Measurements from ENCODE around the gene MEIS2. TPM values are rescaled to one million over a fixed set of nuclear protein-coding genes. Genes with fewer than 3 reads are reported as not detected.

MEIS2 gene
- total RNA-seq, result 44.9 TPM
- long read RNA-seq, full-length matches to known transcripts, result 3 of 19 reads
- long read RNA-seq, partial matches to known transcripts, result 7 of 19 reads
- long read RNA-seq, other reads (novel, unspliced or antisense), result 9 of 19 reads

DNA sequence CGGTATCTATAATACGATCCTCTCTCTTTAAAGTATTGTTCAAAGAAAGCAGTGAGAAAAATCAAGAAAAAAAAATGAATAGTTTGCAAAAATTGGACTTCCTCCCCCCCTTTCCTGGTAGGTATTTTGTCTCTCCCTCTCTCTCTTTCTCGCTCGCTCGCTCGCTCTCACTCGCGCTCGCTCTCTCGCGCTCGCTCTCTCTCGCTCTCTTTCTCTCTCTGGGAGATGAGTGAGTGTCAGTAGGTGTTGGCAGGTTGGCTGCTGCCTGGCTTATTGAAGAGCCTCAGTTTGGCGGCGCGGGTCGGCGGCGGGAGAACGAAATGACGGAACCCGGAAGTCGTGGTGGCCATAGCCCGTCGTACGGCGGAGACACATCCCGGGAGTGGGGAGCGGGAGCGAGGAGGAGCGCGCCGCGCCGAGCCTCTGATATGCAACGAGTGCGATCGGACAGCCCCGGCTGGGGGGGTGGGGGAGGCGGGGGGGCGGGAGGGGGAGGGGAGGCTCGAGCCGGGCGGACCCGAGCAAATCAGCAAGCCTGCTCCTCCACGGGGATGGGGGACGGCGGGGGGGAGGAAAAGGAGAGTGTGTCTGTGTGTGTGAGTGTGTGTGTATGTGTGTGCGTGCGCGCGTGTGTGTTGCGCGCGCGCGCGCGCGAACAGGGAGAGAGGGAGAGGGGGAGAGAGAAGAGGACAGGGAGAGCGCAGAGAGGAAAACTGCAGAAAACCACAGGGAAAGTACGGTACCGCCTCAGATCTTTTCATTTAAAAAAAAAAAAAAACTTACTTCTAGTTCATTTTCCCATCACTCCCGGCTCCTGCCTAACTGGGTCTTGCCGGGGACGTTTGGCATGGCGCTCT is at the start of gene MEIS2:
TSS of gene MEIS2 (minus strand) at position 441 of the 857 bp plus-strand sequence. CDS start 1,083 bp downstream, outside the sequence.
- intact Hi-C loops (cut with micrococcal nuclease), result no loop called here
- DNase-seq (peak; percentile 97), ATAC-seq (peak; percentile 73)

DNA sequence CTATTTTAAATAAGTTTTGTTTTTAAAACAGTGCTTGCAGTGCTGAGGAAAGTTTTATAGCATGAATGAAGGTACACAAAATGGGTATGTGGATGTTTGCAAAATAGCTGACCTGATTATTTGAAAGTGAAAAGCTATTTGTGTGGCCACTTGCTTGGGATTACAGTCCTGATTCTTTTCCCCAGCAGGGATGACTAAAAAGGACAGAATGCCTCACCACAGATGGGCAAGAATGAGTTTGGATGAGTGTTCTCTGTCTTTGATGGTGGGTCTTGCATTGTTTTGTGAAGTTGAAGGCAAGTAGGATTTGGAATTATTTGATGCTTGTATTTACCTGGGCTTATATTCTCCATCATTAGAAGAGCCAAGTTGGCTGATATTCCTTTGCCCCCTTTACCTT is 48.8 kb upstream of the MEIS2 start:
- DNase-seq, result no peak
- ATAC-seq, result no peak
- intact Hi-C loops (cut with micrococcal nuclease), result no loop called here

DNA sequence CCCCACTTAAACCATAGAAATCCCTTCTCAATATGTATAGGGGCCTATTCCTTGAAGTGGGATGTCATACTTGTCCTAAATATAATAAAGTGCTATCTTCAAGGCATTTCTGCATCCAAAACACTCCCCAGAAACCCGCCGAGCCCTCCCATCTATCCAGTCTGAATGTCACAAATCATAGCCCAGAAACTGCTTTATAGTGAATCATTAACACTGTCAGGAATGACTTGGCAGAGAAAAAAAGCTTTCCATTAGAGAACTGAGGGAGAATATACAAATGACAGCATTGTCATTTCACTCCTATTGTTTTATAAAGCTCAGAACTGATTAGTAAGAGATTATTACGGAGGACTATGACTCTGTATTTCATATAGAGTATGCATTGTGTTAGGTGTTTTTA is 48.4 kb upstream of the MEIS2 start:
- intact Hi-C loops (cut with micrococcal nuclease), result no loop called here
- ATAC-seq (no peak), DNase-seq (no peak)

DNA sequence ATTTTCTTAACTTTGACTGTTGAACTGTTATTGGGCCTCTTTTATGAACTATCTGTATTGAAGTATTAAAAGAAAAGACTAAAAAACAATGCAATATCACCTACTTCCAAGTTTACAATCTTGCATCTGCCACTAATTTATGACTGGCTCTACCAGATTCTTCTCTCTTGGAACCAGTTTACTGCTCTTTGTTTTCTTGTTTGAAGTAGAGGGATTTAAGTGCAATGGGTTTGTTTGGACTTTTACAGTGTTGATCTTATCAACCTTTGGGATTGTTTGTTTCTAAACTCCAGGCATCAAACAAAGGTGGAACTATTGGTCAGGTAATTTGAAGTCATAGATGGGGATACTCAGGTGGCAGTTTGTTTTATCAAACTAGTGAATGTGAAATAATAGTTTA is 43.0 kb upstream of the MEIS2 start:
- ATAC-seq (no peak), DNase-seq (no peak)
- intact Hi-C loops (cut with micrococcal nuclease), result no loop called here

DNA sequence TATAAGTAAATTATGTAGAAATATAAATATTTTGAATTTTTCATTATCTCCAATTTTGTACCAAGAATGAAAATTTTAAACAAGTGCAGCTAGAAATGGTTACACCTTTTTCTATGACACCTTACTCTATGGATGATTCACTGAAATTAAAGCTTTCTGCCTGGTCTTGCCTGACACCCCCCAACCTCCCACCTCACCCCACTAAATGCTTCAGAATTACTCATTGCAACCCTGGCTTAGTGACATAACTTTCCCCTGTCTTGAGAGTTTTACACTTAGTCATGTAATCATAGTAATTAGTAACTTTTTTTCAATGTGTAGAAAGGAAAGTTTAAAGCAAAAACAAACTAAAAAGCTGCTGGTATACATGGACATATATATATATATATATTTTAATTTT is 42.0 kb upstream of the MEIS2 start:
- ATAC-seq, result no peak
- intact Hi-C loops (cut with micrococcal nuclease), result no loop called here
- DNase-seq, result no peak

DNA sequence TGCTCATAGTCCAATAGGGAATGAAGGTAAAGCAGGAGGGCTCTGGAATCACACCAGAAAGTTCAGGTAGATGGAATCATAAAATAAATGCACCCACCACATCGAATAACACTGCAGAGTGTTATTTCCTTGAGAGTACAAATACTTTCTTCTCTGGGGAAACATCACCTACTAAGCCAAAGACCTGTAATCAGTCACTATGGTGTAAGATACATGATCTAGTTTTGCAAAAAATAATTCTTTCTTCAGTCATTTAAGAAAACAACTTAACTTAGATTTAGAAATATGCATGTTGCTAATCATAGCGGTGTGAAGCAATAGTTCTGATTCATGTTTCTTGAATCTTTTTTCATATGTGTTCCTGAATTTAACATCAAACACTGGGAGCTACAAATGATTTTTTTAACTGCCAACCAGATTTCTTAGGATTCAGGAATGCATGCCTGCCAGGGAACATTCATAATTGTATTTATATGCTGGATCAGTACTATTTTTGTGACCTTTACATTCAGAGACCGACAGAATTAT is 40.2 kb upstream of the MEIS2 start:
- intact Hi-C loops (cut with micrococcal nuclease), result no loop called here
- no peak for ATAC-seq
- no peak for DNase-seq

DNA sequence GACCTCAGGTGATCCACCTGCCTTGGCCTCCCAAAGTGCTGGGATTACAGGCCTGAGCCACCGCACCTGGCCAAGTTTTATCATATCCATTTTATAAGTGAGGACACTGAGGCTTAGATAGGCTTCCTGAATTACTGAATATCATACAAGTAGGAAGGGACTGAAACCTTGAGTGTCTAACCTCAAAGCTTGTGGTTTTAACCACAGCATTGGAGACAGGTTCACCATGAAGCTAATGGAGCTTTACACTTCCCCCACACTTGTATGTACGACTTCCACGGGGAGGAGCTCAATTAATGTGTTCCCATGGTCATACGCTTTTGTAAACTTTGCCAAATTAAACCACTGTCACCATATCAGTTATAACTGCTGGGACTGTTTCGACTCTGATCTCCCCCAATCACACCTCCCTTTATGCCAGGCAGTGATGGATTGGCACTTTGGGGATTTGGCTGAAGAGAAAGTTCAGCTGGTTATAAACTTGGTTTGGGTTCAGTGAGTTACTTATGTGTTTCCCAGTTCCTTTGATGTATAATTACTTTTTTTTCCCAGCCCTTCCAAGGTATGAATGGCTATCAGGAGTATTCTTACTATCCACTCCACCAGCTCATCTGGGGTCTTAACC is 38.4 kb upstream of the MEIS2 start:
- intact Hi-C loops (cut with micrococcal nuclease), result no loop called here
- no peak for DNase-seq
- ATAC-seq, result no peak

DNA sequence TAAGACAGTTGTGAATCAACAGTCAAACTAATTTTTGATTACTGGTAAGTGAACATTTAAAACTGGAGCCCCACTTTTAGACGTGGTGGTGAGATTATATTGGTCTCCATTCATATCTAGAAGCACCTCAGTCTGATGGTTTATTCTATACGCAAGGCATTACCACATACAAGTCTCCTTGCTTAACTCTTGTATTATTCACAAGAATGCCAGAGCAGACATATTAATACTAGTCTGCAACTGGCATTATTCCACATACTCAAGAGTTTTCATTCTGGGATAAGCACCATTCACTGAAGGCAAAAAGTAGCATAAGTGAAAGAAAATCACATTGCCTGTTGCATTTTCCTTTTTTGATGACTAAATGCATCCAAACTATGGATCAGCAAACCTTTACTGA is 36.9 kb upstream of the MEIS2 start:
- intact Hi-C loops (cut with micrococcal nuclease), result no loop called here
- ATAC-seq (no peak), DNase-seq (no peak)

DNA sequence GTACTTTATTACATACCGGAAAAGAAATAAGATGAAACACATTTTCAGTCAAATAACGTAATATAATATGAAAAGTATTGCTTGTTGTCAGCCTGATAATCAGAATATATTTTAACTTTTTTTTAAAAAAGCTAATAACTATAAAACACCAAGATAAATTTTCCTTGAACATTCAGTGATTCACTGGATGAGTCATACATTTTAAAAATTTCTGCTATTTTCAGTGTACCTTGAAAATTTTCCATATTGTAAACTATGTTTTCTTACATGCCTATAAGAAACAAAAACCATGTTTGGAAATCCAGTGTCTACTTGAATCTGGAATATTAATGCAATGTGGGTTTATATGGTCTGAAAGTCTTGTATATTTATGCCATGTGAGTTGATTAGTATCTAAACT is 36.3 kb upstream of the MEIS2 start:
- ATAC-seq (no peak), DNase-seq (no peak)
- intact Hi-C loops (cut with micrococcal nuclease), result no loop called here

DNA sequence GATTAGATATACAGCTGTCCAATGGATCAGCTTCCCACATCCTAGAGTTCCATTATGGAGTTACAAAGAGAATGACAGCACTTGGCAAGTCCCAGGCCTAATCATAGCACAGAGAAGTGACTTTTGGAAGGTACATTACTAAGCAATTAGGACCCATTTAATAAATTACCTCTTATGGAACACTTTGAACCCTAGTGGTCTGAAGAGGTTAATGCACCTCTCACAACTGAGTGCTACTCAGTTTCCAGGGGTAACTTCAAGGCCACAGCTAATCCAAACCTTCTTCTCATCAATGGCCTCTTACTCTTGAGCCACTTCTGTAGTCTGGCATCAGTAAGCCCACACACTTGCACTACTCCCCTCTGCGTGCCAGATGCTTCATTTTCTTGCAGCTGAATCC is 34.9 kb upstream of the MEIS2 start:
- no peak for DNase-seq
- intact Hi-C loops (cut with micrococcal nuclease), result no loop called here
- peak; percentile 31 for ATAC-seq

DNA sequence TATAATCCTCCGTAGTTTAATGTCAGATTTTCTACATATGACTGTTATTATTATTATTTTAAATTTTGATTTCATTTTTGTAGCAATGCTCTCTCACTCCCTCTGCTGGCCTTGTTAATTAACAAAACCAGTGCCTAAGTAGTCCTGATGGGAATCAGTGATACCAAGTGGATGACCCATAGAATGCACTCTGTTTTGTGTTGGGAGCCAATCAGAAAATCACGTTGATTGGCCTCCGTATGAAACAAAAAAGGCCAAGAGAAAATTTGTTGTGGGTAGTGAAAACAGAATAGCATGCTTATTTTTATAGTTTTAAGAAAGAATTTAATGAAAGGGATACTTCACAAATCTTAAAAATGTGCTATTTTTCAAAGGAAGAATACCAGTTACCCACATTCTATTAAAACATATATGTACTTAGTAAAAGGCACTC is 34.4 kb upstream of the MEIS2 start:
- peak; percentile 69 for ATAC-seq
- intact Hi-C loops (cut with micrococcal nuclease), result loop anchor here (5.0 kb wide), 1 partner anchor 632 kb away; no protein-coding TSS in a partner anchor

DNA sequence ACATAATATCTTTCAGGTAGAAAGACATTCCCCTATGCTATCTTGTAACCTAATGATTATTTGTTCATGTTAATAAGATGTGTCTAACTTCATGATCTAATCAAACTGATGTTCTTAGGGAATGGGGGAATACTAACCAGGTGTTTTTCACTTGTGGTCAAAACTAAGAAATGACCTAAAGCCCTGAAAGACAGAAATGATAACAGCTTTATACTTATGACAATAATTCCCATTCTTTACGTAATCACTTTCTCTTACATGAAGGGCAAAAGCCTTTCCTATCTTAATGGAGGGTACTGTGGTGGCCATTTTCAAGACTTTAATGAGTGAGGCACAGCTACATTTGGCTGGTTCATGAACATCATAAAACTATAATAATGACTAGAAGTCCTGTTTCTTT is 33.9 kb upstream of the MEIS2 start:
- ATAC-seq (no peak), DNase-seq (no peak)
- intact Hi-C loops (cut with micrococcal nuclease), result loop anchor here (5.0 kb wide), 1 partner anchor 632 kb away; no protein-coding TSS in a partner anchor

More for the DNA sequence above, 34.4 kb upstream of the MEIS2 start:
- DNase-seq, result no peak

DNA sequence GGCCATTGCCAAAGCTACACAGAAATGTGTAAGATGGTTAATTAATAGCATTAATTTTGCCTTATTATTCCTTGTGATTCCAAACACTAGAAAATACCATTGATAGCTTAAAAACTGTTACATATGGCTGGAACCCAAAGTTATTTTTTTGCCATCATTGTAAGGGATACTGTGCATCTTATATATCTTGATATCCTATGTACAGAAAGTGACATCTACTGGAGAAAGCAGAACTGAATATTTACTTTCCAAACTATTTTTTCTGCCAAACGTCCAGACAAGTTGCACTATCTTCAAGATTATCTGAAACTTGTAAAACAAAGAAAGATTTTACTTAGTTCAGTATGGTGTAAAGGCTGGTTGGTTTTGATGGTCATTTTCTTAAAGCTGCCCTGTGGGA is 33.3 kb upstream of the MEIS2 start:
- peak; percentile 57 for ATAC-seq
- intact Hi-C loops (cut with micrococcal nuclease), result loop anchor here (5.0 kb wide), 1 partner anchor 631 kb away; no protein-coding TSS in a partner anchor
- no peak for DNase-seq

DNA sequence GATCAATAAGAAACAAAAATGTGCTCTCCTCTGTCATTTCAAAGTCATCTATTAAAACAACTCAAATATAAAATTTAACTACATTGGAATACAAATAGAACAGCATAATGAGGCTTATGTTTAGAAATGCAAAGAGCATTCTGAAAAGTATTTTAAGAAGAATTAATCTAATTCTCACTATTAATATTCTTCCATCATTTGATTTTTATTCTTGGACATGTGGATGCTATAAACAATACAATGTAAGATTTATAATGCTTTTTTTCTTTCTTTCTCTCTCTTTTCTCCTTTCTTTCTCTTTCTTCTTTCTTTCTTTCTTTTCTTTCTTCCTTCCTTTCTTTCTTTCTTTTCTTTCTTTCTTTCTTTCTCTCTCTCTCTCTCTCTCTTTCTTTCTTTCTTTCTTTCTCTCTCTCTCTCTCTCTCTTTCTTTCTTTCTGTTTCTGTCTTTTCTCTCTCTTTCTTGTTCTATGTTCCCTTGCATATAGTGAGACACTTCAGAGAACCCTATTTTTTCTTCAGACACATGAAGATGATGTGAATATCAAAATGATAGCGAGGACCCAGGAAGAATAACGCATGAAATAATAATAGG is 32.6 kb upstream of the MEIS2 start:
- ATAC-seq (no peak), DNase-seq (no peak)
- intact Hi-C loops (cut with micrococcal nuclease), result loop anchor here (5.0 kb wide), 1 partner anchor 631 kb away; no protein-coding TSS in a partner anchor

DNA sequence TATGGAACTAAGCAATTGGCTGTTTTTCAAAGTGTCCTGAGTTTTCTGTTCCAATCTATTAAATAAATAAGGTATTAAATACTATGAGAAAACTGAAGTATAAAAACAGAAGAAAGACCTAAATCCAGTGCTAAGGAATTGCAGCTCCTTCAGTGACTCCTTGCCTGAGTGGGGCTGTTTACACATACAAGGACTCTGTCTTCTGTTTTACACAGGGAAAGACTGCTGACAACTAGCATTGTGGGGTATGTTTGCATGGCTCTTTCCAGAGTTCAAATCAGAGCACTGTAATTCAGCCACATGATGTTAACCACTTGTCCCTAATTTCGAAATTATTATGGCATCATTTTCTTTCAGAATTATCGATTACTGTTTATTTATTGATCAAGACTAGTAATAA is 31.3 kb upstream of the MEIS2 start:
- ATAC-seq, result peak; percentile 64
- intact Hi-C loops (cut with micrococcal nuclease), result loop anchor here (5.0 kb wide), 1 partner anchor 629 kb away; no protein-coding TSS in a partner anchor
- DNase-seq, result no peak

DNA sequence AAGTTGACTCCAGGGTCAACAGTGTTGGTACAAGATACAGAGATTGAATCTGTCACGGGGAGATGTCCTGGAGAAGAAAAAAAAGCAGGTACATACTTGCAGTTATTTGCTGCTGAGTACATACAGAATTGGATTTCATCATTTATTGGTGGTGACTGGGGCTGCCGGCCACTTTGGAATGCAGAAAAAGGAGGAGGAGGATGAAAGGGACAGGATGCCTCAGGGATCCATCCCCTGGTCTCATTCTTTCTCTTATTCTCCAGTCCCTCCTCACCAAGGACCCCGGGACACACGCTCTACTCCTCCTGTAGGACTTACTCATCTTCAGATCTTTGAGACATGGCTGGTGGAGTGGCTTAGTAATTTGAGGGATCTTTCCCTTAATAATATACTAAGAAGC is 30.0 kb upstream of the MEIS2 start:
- ATAC-seq, result no peak
- intact Hi-C loops (cut with micrococcal nuclease), result loop anchor here (5.0 kb wide), 1 partner anchor 628 kb away; no protein-coding TSS in a partner anchor
- no peak for DNase-seq

DNA sequence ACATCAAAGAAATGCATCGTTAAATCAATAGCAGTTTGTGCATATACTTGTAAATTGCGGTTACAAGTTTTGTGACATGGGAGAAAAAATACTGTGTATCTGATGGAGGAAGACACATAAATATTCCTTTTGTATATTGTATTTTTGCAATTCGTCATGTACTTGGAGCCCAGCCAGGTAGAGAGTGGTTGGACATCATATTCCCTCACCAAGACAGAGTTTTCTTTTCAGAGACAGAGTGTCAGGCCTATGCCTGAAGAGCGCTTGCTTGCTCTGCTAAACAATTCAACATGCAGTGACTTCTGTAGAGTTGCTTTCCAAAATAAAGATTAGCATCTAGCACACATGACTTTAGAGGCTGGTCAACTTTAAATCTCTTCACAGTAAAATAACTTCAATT is 24.8 kb upstream of the MEIS2 start:
- ATAC-seq (no peak), DNase-seq (no peak)
- intact Hi-C loops (cut with micrococcal nuclease), result no loop called here

DNA sequence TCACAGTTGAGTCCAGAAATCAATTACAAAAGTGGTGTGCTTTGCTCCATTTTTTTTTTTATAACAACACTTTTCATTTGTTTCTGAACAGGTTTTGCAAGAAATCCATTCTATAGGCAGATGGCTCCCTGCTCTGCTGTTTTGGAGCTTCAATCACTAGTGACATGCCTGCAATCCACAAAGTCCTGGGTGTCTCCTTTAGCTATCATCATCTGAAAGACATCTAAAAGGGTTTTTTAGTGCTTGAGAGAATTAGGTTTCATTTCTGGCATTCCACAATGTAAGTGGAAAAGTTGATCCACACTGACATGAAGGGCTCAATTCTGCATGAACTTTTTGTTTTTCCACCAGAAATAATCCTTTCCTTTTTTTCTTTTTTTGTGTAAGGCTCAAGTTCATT is 24.0 kb upstream of the MEIS2 start:
- DNase-seq (no peak), ATAC-seq (no peak)
- intact Hi-C loops (cut with micrococcal nuclease), result no loop called here

DNA sequence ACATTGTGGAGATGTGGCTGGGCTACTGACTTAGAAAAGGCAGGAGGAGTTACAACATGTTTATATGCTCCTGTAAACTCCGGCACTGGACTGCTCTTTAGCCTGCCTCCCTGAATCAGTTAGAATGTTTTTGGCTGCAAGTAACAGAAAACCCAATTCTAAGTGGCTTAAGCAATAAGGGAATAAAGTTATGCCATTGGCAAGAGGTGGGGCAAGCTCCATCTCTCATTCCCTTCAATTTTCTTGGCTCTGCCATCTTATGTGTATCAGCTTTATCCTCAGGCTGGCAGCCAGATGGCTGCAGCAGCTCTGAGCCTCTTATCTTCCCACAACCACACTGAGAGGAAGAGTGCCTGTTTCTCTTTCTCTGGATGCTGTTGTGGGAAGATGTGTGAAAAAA is 22.4 kb upstream of the MEIS2 start:
- DNase-seq (peak; percentile 26), ATAC-seq (peak; percentile 70)
- intact Hi-C loops (cut with micrococcal nuclease), result no loop called here

DNA sequence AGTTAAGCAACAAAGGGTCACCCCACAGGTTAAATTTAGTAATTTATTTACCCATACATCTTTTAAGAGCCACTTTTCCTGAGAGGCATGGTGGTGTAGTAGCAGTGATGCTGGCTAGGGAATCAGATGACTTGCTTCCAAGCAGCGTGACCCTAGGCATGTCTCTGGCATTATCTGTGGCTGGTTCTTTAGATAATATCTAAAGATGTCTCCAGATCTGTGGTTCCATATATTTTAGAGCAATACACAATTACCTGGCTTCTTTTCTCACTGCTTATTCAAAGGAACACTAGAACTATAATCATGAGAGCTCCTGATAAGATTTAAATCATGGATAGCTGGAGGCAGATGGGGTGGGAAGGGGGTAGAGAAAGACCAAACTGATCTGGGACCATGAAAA is 21.1 kb upstream of the MEIS2 start:
- DNase-seq (no peak), ATAC-seq (no peak)
- intact Hi-C loops (cut with micrococcal nuclease), result no loop called here

Measured in left ventricle myocardium superior (tissue), 1 donor.